Right renal cortex interstitium (tissue), 3 donors: Measurements from ENCODE around the gene NR3C2. TPM values are rescaled to one million over a fixed set of nuclear protein-coding genes. Genes with fewer than 3 reads are reported as not detected.
"Not testable (repeated sequence)": the region's sequence is repeated elsewhere in the genome, so short reads cannot be mapped to it uniquely, and the experiment has no call there.

Source experiments
- DNase-seq, 3 donors: peaks; one replicate each; pipeline ENCODE4 v3.0.0-alpha.2; 2013; ENCODE audit warnings: low read depth in 3 of 3, low spot score in 2 of 3
- polyA plus RNA-seq, 3 donors: library from polyadenylated mRNA; unstranded; fragments of 120-200 nt; gene quantifications; one replicate each; pipeline ENCODE4 v1.2.1, GENCODE V29; 2013; ENCODE audit not compliant: insufficient read length in 3 of 3

NR3C2 gene
- polyA plus RNA-seq, 3 donors, result 15.8 to 17.8 (median 17.6) TPM

DNA sequence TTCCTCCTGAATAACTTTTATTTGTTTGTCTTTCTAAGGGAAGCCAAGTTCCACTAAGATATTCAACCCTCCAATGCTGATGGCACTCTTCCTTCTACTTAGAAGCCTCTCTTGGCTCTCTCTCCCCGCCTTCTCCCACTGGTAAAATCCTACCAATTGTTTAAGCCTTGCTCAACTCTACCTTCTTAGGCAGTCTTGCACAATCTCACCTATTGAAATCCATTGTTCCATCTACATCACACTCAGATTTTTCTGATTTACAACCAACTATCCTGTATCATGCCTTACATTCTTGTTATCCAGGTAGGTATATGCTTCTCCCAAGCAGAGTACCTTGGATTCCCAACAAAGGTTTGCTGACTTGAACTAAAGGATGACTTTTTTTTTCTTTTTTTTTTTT lies 69.1 kb downstream of the NR3C2 start:
- no peak for DNase-seq

DNA sequence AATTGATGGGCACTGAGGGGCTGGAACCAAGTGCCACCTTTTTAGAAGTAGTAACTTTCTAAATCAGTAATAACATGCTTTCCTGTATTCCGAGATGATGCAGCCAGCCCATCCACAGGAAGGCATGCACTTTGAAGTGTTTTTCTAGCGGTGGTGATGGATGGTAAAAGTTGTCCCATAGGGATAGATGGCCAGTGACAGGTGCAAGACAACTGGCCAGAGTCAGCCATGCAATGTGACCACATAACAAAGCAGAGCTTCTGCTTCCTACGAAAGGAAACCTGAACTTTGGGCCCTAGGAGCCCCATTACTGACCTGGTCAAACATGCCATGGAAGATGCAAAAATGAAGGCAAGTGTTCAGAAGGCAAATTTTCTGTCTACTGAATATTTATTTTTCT lies 72.3 kb downstream of the NR3C2 start:
- DNase-seq, result no peak

DNA sequence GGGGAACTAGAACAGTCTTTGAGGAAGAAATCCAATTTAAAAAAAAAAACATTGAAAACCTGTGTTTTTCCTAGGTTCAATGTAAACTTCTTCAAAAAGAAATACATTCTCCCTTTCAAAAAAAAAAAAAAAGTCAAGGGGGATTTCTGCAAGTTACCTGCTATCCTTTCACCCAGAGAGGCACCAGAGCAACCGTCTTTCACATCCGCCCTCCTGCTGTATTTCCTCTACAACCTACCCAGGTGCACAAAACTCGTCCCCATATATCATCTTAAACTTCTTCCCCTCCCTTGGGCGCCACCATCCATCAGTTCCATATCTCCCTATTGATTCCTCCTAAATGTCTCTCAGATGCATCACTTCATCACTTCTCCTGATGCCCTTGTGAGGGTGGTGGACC lies 74.5 kb downstream of the NR3C2 start:
- DNase-seq, result no peak

DNA sequence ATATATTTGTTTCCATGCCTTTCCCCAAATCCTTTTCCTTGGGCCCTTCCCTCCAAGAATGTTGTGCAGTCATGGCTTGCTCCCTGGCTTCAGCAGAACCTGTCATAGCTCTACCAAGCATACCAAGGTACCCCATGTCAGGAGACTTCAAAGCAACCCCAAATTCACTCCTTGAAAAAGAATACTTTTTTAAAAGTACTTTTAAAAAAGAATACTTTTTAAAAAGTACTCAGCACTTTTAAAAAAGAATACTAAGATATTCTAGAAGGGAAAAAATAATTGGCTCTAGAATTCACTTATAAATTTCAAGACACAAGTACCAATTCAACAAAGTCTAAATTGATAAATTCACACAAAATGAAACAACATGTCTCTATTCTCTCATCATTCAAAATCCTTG lies 76.0 kb downstream of the NR3C2 start:
- no peak for DNase-seq

DNA sequence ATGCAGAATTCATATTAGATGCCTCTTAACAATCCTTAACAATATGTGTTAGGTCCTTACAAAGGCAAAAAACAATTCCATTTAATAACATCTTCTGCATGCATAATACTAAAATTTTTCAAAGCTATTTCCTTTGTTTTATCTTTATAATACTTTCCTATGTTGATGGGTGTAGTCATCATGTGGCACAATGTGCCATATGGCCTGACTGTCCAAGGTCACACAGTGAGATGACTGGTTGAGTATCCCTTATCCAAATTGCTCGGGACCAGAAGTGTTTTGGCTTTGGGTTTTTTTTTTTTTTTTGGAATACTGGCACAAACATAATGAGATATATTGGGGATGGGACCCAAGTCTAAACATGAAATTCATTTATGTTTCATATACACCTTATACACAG lies 77.7 kb downstream of the NR3C2 start:
- DNase-seq, result no peak

DNA sequence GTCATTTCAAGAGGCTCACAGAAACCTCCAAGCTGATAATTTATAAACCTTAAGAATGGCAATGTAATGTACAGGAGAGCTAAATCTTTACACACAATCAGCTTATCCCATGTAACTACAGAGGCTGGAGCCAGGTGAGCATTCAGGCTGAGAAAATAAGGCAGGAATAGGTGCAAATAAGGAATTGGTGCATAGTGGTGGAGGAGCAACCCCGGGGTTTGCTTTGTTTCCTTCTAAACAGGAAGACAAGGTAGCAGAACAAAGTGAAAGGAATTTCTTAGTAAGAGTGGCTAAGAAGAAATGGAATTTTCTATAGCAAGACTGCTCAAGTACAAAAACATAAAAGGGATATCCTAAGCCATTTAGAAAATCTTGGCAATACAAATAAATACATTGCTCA lies 82.4 kb downstream of the NR3C2 start:
- DNase-seq, result no peak

DNA sequence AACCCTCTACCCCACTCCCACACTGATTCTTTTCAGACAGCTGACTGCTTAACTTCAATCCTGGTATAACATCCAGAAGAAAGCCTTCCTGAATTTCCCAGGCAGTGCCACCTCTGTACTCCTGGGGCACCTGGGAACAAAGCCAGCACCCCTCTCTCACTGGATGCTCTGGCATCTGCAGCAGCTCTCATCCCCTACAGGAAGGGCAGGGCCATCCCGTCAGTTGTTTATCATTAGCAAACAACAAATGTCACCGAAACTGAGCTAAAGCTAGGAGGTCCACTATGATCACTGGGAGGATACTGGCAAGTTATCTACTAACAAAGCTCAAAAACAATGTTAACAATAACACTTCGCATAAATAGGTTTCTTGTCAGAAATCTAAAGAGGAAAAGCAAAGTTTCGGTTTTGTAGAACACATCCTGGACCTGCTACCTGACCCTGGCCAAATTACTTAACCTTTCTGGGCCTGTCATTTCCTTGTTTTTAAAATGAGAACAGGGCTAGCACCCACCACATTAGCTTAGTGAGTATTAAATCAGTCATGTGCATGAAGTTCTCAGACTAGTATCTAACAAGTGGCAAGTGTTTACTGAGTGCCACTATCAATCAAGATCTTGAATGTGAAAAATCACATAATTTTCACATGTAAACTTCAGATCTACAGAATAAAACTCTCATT lies 86.6 kb downstream of the NR3C2 start:
- DNase-seq, result peak in 1 of 3 donors; percentile 14

DNA sequence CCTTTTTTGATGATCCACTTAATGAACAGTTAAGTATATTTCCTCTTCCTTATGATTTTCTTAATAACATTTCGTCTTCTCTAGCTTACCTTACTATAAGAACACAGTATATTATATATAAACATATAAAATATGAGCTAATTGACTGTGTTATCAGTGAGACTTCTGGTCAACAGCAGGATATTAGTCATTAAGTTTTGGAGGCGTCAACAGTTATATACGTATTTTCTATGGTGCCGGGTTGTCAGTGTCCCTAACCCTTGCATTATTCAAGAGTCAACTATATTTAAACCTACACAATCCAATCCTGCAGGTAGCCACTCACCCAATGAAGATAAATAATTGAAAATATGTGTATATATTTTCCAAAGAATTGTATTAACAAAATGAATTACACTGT lies 88.0 kb downstream of the NR3C2 start:
- DNase-seq, result no peak

DNA sequence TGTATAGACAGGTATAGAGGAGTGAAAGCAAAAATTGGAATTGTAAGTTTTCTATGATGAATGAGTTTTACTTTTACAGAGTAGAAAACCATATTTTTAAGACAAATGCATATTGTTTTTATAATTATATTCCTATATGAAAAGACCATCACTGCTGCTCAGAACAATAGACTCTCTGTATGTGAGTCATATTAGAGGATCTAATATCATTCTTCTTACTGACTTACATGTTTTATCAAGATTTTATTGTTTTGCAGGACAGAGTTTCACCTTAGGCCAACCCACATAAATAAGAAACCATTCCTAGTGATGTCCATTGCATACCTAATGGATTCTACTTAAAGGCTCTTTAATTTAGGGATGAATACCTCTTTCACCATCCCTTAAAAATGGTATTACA lies 88.6 kb downstream of the NR3C2 start:
- no peak for DNase-seq

DNA sequence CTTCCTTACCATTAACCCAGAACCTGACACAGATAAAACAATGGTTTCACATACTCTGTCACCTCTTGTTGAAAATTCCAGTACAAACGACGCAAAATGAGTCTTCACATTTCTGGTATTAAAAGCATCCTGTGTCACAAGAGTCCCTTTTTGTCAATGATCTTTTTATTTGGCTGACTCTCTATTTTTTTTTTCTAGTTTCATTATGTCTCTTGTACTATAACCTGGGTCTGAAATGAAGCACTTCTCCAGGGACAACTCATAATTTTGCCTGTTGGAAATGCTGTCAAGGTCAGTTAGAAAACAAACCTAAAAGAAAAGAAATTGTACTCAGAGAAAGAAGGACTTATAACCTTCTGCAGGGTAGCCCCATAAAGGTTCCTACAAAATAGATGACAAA lies 93.1 kb downstream of the NR3C2 start:
- no peak for DNase-seq

DNA sequence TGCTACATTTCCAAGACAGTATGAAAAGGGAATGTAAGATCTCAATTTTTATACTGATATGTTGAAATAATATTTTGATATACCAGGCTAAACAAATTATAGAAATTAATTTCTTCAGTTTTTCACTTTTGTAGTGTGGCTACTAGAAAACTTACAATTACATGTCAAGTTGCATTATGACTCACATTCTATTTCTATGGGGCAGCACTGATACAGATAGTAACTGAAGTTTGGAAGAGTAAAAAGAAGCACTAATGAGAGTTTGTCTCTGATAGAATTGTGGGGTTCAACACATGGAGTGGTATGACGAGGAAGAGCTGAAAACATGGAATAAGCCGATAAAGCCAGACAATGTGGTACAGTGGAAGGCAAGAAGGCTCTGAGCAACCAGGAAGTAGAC lies 95.6 kb downstream of the NR3C2 start:
- DNase-seq, result no peak

DNA sequence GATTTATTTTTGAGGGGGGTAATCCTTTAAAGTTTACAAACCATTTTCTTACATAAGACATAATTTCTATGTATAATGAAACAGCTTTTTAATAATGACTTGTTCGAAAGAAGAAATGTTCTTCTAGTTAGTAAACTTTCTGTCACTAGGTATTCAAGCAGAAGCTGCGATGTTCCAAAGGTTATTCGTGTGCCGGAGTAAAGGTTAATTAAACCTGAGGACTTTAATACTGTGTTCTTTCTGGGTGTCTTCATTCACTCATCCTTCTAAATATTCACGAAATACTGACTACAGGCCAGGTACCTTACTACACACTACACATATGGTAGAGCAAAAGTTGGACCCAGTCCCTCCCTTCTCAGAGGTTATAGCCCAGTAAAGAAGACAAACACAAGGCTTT lies 96.7 kb downstream of the NR3C2 start:
- no peak for DNase-seq

DNA sequence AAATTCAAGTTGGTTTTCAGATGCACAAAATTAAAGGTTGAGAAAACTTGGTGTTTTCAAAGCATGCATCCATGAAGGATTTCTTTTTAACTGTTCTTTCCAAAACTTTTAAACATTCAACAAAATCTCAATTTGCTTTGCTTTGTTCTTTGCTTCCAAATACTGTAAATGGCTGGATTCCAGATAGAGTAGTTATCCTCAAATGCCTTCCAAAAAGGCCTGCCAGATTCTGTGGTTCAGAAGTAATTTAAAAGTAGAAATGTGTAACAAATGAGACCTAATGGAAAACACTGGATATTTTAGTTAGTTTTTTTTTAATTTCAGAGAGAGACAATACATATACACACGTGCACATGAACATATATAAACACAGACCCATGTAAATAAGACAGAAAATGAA lies 97.3 kb downstream of the NR3C2 start:
- no peak for DNase-seq

DNA sequence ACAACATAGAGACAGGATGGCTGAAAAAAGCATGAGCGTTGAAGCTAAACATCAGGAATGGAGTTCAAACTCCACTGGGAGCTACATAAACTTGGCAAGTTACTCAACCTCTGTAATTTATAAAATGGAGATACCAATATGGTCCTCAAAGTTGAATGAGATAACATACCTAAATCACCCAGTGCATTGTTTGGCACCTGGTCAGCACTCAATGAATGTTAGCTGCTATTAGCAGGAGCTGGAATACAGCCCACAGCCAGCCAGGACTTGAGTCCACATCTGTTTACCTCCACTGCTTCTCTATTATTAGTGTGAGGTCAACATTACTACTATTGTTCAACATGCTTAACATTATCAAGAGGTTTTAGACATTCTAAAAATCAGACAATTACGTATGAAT lies 97.9 kb downstream of the NR3C2 start:
- no peak for DNase-seq

DNA sequence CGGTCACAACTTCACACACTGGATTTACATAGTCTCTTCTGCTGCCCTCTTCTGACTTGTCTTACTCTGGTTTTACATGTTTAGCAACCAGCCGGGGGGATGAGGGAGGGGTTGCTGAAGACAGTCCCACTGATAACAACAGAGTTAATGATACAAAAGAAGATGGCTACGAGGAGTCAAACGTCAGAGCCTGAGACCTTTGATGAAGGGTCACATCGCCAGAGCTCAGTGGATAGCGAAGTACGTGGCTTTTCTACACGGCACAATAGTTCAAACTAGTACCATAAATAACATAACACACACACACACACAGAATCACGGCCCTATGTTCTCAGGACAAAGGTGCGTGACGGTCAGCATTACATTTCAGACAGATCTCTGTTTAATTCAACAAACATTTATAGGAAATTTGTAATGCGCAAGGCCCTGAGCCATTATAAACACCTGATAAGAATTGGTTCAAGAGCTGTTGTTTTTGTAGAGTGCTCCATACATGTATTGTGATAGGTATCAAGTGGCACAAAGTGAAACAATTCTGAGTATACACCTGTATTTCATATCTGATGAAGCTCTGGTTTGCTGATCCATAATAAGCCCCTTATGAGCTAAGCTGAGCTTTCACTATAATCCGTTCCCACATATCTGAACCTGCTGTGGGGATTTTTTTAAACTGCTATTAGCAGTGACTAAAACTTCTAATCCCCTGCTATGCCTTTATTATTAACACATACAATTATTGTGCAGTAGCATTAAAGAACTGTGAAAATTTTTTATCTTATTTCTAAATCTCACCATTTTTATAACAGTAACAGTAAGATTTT lies 100.0 kb downstream of the NR3C2 start:
- no peak for DNase-seq

DNA sequence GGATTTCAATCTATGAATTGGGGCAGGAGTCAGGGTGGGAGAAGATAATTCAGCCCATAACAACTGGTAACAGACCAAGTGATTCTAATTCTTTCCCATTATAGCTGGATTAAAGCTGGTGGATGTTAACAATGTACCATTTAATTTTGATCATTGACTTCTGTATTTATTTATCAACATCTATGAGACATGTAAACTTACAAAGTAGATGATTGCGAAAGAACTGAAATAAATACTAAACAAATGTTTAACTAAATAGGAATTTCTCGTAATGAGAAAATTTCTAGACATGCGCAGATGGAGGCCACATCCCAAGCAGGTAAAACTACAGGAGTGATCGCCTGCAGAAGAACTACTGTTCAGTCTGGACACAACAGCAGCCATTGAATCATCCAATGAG lies 107.1 kb downstream of the NR3C2 start:
- no peak for DNase-seq

DNA sequence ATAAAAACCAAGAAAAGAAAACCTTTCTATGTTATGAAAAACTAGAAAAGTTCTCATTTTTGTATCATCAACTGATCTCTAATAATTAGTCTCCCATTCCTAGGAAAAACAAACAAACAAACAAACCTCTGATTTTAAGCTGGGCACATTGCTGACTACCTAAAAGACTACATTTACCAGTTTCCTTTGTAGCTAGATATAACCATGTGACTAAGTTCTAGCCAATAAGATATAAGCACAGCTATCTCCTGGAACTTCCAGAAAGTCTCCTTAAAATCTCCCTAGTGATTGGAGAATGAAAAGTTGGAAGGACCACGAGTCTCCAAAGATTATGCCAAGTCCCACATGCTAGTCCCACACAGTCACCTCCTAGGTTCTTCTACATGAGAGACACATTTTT lies 108.9 kb downstream of the NR3C2 start:
- no peak for DNase-seq

DNA sequence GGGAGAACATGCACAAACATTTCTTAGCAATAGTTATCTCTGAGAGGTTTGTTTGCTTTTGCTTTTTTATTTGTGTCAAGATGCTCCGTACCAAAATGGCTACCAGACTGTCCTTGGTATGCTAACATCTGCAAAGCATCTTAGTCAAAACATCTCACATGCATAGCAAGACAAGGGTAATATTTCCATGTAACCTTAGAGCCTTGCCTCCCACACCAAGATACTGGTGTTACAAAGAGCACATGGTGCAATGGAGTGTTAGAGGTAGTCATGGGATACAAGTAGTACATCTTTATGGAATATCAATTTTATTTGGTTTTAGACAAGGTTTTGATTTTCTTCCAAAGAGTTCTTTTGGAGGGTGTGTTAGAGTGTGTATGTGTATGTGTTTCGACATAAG lies 109.7 kb downstream of the NR3C2 start:
- DNase-seq, result no peak

DNA sequence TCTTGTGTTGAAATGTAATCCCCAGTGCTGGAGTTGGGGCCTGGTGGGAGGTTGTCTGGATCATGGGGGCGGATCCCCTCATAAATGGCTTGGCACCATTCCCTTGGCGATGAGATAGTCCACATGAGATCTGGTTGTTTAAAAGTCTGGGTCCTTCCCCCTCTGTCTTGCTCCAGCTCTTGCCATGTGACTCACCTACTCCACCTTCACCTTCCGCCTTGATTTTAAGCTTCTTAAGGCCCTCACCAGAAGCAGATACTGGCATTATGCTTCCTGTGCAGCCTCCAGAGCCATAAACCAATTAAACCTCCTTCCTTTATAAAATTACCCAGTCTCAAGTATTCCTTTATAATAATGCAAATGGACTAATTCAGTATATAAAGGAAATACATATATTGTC lies 111.5 kb downstream of the NR3C2 start:
- DNase-seq, result no peak

DNA sequence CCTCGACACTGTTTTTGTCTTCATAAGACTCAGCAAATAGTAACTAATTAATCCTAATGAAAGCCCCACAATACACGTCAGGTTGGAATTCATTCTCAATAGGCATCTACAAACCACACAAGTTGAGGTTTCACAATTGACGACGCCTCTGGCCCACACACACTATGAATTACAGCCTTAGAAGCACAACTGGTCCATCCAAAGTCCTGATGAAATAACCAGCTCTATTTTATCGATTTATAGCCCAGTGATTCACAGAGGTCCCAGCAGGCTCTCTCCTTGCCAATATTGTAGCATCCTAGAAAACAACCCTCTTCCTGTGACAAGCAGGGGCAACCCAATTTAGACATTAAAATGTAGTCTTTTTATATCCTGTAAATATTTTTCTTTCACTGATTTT lies 112.1 kb downstream of the NR3C2 start:
- DNase-seq, result no peak

DNA sequence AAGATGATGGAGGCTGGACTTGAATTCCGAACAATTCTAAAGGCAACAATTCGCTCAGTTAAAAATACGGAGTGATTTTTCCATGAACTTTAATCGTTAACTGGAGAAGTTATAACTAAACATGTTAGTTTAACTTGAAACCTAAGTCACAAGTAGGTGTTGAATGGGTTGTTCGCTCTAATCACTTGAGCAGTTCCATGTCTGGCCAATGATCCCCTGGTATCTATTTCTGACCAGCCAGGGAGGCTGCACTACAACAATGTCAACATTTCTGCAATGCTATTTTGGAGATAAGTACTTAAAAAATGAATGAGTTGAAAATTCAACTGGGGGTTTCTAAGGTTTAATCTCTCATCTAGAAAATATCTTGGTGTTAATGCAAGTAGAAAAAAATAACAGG lies 112.5 kb downstream of the NR3C2 start:
- DNase-seq, result no peak

DNA sequence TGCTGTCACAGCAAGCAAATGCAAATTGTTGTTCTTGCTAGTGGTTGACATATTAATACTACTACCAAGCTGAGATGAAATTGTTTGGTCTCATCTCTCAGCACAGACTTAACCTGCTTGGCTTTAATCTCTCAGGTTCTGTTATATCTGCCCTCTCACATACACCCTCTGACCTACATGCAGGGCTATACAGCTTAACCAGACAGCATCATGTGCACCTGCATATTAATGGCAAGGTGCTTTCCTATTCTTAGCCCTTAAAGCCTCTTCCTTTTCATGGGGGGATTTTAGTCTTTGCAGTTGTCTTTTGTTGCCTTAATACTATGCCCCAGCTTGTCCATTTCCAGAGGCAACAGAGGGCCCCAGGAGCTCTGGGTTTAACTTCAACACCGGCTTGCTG lies 114.5 kb downstream of the NR3C2 start:
- no peak for DNase-seq

DNA sequence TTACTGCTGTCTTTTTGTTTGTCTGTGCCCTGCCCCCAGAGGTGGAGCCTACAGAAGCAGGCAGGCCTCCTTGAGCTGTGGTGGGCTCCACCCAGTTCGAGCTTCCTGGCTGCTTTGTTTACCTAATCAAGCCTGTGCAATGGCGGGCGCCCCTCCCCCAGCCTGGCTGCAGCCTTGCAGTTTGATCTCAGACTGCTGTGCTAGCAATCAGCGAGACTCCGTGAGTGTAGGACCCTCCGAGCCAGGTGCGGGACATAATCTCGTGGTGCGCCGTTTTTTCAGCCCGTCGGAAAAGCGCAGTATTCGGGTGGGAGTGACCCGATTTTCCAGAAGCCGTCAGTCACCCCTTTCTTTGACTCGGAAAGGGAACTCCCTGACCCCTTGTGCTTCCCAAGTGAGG lies 118.9 kb downstream of the NR3C2 start:
- not testable (repeated sequence) for DNase-seq
